Measurements from ENCODE around the gene CDK5RAP2.
"Not testable (repeated sequence)": the region's sequence is repeated elsewhere in the genome, so short reads cannot be mapped to it uniquely, and the experiment has no call there.

The CDK5RAP2 gene

DNA sequence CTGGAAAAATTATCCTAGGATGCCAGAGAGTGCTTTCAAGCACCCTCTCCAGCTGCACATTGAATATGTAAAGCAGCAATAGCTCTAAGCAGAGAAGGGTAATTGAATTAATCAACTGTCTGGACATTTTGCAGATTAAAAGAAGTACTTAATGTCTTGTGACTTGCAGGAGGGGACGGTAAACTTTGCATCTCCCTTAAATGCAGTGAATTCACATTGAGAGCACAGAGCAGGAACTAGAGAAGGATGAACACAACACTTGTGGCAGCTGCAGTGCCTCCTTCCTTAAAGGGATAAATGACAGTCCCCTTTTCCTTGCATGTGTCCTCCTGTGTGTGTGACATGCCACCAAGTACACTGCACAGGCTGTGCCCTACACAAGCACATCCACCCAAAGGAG is 7.4 kb upstream of the CDK5RAP2 start:
- no peak for DNase-seq (ENCODE audit: low spot score)

DNA sequence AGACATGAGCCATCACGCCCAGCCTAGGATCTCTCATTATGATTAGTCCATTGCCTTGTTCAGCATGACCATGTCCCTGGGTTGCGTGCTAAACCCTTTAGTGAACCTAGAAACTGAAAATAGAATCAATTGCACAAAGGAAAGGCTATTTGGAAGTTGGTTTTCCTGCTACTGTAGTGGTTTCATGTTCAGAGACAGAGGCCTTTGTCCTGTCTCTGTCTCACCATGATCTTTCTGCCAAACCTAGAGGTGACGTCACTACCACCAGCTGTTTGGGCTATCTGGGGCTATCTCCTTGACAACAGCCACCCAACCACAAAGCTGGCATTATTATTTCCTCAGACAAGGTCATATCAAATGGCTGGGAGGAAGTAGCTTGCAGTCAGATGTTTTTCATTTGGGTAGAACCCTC is 4.0 kb upstream of the CDK5RAP2 start:
- DNase-seq (ENCODE audit: low spot score) = peak; percentile 94

DNA sequence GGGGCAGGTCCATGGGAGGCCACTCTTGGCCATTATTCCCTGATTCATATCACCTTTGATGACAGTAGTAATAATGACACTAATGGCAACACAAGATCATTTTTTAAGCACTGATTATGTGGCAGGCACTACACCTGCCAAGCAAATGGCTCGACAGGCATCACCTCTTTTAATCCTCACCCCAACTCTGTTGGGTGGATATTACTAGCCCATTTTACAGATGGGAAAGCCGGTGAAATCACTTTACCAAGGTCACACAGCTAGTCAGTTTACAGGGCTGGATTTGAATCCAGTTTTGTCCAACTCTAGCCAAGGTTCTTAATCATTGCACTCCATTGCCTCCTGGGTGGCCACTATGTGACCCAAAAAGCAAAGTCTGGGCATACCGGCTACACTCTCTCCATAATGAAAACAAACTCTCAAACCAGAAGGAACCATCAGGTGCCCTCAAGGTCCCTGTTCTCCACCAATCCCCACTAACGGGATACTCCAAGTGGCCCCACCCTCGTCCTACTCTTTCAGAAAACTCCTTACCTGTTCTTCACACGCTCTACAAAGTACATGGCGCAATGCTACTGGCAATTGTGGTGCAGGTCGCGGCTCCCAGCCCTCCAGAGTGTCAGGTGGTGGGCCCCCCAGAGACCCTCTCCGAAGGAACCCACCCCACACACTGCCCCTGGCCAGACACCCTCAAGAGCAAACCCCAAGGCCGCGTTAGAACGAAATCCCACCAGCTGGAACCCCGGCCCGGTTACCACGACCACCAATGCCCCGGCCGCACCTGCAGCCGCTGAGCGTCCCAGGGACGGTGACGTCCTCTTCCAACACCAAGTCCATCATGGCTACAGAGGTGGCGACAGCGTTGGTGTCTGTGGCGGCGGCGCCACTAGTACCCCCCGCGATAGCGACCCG is 572 bp downstream of the CDK5RAP2 start:
- DNase-seq (ENCODE audit: low spot score) = peak; percentile 25

- DNase-seq (ENCODE audit: low spot score) = no peak
Observed at GRCh38 chr9:120574473-120574872, 5.5 kb downstream of the CDK5RAP2 start.

DNA sequence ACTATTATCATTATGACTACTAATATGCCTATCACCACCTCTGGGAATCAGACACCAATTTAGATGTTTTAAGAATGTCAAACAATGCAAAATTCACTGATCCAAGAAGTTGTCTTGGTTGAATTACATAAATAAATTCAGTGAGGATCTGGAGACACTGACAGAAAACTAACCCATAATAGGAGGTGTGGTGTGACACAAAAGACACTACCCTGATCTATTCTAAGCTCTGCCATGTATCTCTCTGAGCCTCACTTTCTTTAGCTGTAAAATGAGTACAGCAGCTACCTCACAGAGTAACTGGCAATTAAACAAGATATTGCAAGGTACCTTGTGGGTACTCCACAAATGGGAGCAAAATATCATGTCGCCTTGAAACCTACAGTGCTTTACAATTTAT is 7.5 kb downstream of the CDK5RAP2 start:
- no peak for DNase-seq (ENCODE audit: low spot score)

GRCh38 chr9:120571443-120572257 is 8.3 kb downstream of the CDK5RAP2 start:
- DNase-seq (ENCODE audit: low spot score) = peak; percentile 97

DNA sequence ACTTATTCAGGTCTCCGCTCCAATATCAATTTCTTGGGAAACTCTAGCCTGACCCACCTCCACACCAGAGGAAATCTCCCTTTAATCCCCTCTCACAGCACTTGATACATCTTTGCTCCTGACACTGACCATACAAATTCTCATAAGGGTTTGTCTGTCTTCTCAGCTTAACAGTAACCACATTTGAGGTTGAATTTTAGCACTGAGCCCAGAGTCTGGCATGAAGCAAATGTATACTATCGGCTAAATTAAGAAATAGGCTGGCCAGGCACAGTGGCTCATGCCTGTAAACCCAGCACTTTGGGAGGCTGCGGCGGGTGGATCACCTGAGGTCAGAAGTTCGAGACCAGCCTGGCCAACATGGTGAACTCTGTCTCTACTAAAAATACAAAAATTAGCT is 9.7 kb downstream of the CDK5RAP2 start:
- DNase-seq (ENCODE audit: low spot score) = no peak

DNA sequence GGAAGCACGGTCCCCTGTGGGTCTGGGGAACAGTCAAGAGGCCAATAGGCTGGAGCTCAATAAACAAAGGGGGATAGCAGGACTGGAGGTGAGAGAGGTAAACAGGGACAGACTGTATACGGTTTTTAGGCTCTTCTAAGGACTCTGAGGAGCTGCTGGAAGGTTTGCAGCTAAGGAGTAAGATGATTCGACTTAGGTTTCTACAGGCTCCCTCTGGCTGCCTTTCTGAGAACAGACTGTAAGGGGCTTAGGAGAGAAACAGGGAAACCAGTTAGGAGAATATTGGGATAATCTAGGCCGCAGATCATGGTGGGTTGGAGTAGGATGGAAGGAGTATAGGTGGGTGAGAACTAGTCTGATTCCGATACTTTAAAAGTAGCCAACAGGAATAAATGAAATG is 10.4 kb downstream of the CDK5RAP2 start:
- no peak for DNase-seq (ENCODE audit: low spot score)

- DNase-seq (ENCODE audit: low spot score) = no peak
Observed at GRCh38 chr9:120568816-120569215, 11.2 kb downstream of the CDK5RAP2 start.

DNA sequence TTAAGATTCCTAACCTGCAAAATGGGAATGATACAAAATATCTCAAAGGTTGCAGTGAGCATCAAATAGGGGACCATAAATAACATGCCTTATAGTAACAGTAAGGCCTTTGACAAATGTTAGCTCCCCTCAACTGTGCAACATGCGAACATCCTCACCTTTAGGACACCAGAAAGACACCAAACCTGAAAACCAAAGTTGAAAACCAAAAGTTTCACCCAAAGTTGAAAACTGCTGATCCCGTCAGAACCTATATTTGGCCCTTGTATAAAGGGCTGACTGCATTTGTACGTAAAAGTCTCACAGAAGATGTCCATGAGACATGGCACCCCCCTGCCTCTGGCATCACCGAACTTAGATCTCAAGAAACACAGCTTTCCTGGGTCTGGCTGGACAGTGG is 12.1 kb downstream of the CDK5RAP2 start:
- DNase-seq (ENCODE audit: low spot score) = no peak

- no peak for DNase-seq (ENCODE audit: low spot score)
Observed at GRCh38 chr9:120567081-120567480, 12.9 kb downstream of the CDK5RAP2 start.

DNA sequence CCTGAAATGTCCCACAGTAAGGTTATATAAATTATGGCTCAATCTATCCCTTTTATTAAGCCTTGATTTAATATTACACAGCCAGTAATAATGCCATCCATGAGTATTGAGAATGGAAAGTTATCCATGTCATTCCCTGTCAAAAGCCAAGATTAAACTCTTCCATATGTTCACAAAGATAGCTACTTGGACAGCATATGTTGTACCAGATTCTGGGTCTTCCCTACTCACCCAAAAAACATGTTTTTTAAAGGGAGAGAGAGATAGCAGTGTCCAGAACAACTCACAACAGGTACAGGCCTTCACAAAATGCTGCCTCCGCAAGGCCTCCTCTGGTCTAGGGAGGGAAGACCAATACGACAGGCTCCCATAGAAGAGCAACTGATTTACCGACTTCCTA is 15.4 kb downstream of the CDK5RAP2 start:
- no peak for DNase-seq (ENCODE audit: low spot score)

DNA sequence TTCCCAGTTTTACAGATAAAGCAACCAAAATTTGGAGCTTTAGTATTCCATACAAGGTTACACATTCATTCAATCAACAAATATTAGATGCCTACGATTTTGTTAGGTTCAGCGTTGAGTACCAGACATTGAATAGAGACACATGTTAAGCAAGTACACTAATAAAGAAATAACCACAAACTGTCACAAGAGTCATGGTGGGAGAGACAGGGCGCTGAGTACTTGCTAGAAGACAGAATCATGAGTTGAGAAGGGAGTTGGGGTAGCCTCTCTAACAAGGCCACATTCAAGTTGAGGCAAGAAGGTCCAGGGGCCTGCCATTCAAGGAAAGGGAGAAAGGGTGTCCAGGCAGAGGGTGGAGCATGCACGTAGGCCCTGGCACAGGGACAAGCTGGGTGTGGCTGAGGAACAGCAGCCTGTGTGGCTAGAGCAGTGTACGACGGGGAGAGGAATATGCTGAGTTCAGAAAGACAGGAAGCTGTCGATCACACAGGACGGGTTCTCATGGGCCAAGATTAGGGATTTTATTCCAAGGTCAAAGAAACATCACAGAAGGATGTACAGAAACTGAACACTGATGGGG is 17.0 kb downstream of the CDK5RAP2 start:
- DNase-seq (ENCODE audit: low spot score) = no peak

DNA sequence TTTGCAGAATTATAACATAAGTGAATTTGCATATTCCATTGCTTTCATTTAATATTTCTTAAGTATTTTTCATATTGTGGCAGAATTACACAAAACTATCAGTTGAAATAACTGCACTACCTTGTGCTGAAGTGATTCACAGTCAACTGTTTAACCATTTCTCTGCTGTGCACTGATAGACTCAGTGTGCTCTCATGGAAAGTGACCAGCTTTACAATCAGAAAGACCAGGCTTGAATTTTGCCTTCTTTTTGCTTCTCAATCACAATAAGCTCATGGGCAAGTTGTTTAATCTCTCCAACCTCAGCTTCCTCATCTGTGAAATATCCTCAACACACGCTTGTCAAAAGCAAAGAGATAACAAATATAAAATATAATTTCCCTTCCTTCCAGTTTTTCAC is 18.3 kb downstream of the CDK5RAP2 start:
- DNase-seq (ENCODE audit: low spot score) = no peak

- peak; percentile 28 for DNase-seq (ENCODE audit: low spot score)
Observed at GRCh38 chr9:120559546-120559945, 20.4 kb downstream of the CDK5RAP2 start.

GRCh38 chr9:120558454-120558853 is 21.5 kb downstream of the CDK5RAP2 start:
- DNase-seq (ENCODE audit: low spot score) = no peak

DNA sequence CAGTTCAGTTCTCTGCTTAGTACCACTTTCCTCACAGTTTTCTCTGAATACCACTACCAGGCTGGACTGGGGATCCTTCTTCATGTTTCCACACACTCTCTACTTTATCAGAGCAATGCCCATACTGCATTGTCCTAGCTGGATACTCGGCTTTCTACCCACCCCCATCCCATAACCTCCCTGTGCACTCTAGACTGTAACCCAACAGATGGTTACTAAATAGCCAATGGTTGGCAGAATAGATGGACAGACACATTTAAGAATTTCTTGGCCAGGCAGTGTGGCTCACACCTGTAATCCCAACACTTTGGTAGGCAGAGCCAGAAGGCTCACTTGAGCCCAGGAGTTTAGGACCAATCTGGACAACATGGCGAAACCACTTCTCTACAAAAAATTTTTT is 22.8 kb downstream of the CDK5RAP2 start:
- DNase-seq (ENCODE audit: low spot score) = no peak

DNA sequence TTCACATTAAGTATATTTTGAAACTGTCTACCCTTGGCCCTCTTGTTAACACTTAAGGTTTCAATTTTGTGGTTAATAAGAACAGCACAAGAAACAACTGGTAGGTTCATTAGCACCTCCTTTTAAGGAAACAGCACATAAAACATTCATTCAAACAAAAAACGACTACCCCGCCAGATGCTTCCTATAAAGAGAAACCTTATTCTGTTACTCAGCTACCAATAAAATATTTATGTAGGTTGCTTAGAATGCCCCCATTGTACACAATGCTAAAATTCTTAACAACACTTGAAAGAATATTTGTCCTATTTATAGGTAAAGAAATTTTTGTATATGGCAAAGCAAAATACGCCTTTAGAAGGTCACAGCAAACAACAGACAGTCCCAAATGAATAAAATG is 23.2 kb downstream of the CDK5RAP2 start:
- no peak for DNase-seq (ENCODE audit: low spot score)

DNA sequence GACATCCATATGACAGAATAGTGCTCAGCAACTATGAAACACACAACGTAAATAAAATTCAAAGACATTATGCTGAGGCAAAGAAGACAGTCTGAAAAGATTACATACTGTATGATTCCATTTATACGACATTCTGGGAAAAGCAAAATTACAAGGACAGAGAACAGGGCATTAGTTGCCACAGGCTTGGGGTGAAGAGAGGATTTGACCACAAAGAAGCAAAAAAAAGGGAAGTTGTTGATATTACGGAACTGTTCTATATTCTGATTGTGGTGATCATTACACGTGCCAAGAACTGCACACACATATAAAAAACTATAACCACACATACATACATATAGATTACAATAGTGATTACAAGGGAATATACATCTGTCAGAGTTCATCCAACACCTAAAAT is 24.1 kb downstream of the CDK5RAP2 start:
- no peak for DNase-seq (ENCODE audit: low spot score)

DNA sequence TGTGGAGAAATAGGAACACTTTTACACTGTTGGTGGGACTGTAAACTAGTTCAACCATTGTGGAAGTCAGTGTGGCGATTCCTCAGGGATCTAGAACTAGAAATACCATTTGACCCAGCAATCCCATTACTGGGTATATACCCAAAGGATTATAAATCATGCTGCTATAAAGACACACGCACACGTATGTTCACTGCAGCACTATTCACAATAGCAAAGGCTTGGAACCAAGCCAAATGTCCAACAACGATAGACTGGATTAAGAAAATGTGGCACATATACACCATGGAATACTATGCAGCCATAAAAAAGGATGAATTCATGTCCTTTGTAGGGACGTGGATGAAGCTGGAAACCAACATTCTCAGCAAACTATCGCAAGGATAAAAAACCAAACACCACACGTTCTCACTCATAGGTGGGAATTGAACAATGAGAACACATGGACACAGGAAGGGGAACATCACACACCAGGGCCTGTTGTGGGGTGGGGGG is 27.7 kb downstream of the CDK5RAP2 start:
- DNase-seq (ENCODE audit: low spot score) = not testable (repeated sequence)

GRCh38 chr9:120545701-120546550 is 34.0 kb downstream of the CDK5RAP2 start:
- peak; percentile 33 for DNase-seq (ENCODE audit: low spot score)

DNA sequence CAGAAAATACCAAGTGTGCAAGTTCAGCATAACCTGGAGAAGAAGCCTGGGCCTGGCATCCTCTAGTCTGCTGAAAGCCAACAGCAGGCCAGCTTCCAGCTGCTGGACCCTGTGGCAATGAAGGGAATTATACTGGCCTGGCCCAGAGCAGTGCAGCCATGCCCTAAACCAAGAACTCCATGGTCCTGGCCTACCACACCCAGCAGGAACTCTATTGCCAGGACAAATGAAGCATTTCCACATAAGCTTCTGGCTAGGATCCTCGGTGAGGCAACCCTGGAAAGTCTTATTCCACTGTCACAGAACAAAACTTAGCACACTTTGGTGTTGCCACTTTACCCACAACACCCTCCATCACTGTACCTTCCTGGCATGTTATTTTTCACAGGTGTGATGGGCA is 35.5 kb downstream of the CDK5RAP2 start:
- DNase-seq (ENCODE audit: low spot score) = no peak
